Activated CD4-positive, alpha-beta memory T cell treated with anti-CD3 and anti-CD28 coated beads for 36 hours (primary cell): ENCODE results near the gene FMO3. TPM values are rescaled to one million over a fixed set of nuclear protein-coding genes. Genes with fewer than 3 reads are reported as not detected.

Source experiments
- CTCF ChIA-PET: fragments of 350-600 bp; sonication (Branson Sonifier 250); formaldehyde crosslinking; loops from one replicate; lab custom pipeline; 2021; ENCODE audit warnings: antibody characterized with exemption, inconsistent platforms; lab: Charles Lee
- POLR2A ChIA-PET: fragments of 350-600 bp; sonication (Branson Sonifier 250); formaldehyde crosslinking; loops from one replicate; lab custom pipeline; 2021; ENCODE audit warnings: antibody characterized with exemption; lab: Charles Lee
- DNase-seq: peaks from one replicate; pipeline ENCODE4 v3.0.0-alpha.2; 2020
- H3K27ac Mint-ChIP-seq: one replicate; pipeline ENCODE4 v1.8.0; 2021; ENCODE audit warnings: mixed read lengths
- H3K27me3 Mint-ChIP-seq: one replicate; pipeline ENCODE4 v1.8.0; 2021; ENCODE audit warnings: mixed read lengths
- H3K36me3 Mint-ChIP-seq: one replicate; pipeline ENCODE4 v1.8.0; 2021; ENCODE audit warnings: mixed read lengths
- H3K4me1 Mint-ChIP-seq: one replicate; pipeline ENCODE4 v1.8.0; 2021; ENCODE audit warnings: low read depth, mixed read lengths
- H3K4me3 Mint-ChIP-seq: one replicate; pipeline ENCODE4 v1.8.0; 2021; ENCODE audit warnings: mild to moderate bottlenecking, mixed read lengths
- H3K9me3 Mint-ChIP-seq: one replicate; pipeline ENCODE4 v1.8.0; 2021; ENCODE audit warnings: mixed read lengths
- intact Hi-C: fragments of 100-400 bp; cut with micrococcal nuclease; formaldehyde crosslinking; loops from one replicate; pipeline ENCODE4 v1.15.1; 2023
- total RNA-seq, 2 experiments: library from RNA; stranded (reverse); gene quantifications; one replicate each; pipeline ENCODE4 v1.2.3, GENCODE V29; 2021

Gene FMO3
- total RNA-seq: not detected

GRCh38 chr1:171090604-171091003, at the start of gene FMO3:
FMO3 (plus strand) TSS chr1:171090905; CDS start chr1:171092659, 1,754 bp downstream.
- no peak within 1 kb of the TSS for H3K27ac Mint-ChIP-seq
- H3K9me3 Mint-ChIP-seq: no peaks in the 10 kb centered on the region
- H3K4me3 Mint-ChIP-seq: no peak within 1 kb of the TSS
- H3K27me3 Mint-ChIP-seq: no peaks in the 10 kb centered on the region
- ChIA-PET CTCF (no interaction called here), POLR2A (no interaction called here)
- no peaks in the 10 kb centered on the region for H3K36me3 Mint-ChIP-seq
- no peak for DNase-seq
- intact Hi-C loops: no loop called here
- no peaks in the 10 kb centered on the region for H3K4me1 Mint-ChIP-seq

GRCh38 chr1:171048014-171048413, 42.7 kb upstream of the FMO3 start:
- intact Hi-C loops: no loop called here
- POLR2A ChIA-PET: no interaction called here
- H3K27ac Mint-ChIP-seq: no peak overlapping the region
- H3K9me3 Mint-ChIP-seq: peaks cover 29% of the 10 kb centered on the region
- H3K36me3 Mint-ChIP-seq: peaks cover 1% of the 10 kb centered on the region
- no peak overlapping the region for H3K4me3 Mint-ChIP-seq
- CTCF ChIA-PET: no interaction called here
- H3K27me3 Mint-ChIP-seq: peaks cover 10% of the 10 kb centered on the region
- no peak for DNase-seq
- no peaks in the 10 kb centered on the region for H3K4me1 Mint-ChIP-seq

GRCh38 chr1:171052977-171053376, 37.7 kb upstream of the FMO3 start:
- H3K4me1 Mint-ChIP-seq: no peaks in the 10 kb centered on the region
- H3K36me3 Mint-ChIP-seq: peaks cover 1% of the 10 kb centered on the region
- H3K9me3 Mint-ChIP-seq: peaks cover 2% of the 10 kb centered on the region
- POLR2A ChIA-PET: no interaction called here
- intact Hi-C loops: no loop called here
- H3K27ac Mint-ChIP-seq: no peak overlapping the region
- no peak for DNase-seq
- H3K4me3 Mint-ChIP-seq: no peak overlapping the region
- CTCF ChIA-PET: no interaction called here
- peaks cover 11% of the 10 kb centered on the region for H3K27me3 Mint-ChIP-seq

- no peak overlapping the region for H3K27ac Mint-ChIP-seq
Observed at GRCh38 chr1:171055966-171056643, 34.6 kb upstream of the FMO3 start.

GRCh38 chr1:171061425-171062143, 29.1 kb upstream of the FMO3 start:
- H3K4me1 Mint-ChIP-seq: no peaks in the 10 kb centered on the region
- DNase-seq: no peak
- CTCF ChIA-PET: no interaction called here
- no peaks in the 10 kb centered on the region for H3K27me3 Mint-ChIP-seq
- no peak overlapping the region for H3K27ac Mint-ChIP-seq
- no peaks in the 10 kb centered on the region for H3K9me3 Mint-ChIP-seq
- no peaks in the 10 kb centered on the region for H3K36me3 Mint-ChIP-seq
- POLR2A ChIA-PET: no interaction called here
- intact Hi-C loops: no loop called here
- no peak overlapping the region for H3K4me3 Mint-ChIP-seq

More at GRCh38 chr1:171055966-171056643, 34.6 kb upstream of the FMO3 start:
- CTCF ChIA-PET: no interaction called here
- intact Hi-C loops: no loop called here
- POLR2A ChIA-PET: no interaction called here
- no peaks in the 10 kb centered on the region for H3K36me3 Mint-ChIP-seq
- no peak overlapping the region for H3K4me3 Mint-ChIP-seq
- no peak for DNase-seq
- no peaks in the 10 kb centered on the region for H3K4me1 Mint-ChIP-seq
- H3K27me3 Mint-ChIP-seq: peaks cover 6% of the 10 kb centered on the region
- H3K9me3 Mint-ChIP-seq: no peaks in the 10 kb centered on the region

GRCh38 chr1:171062902-171063301, 27.8 kb upstream of the FMO3 start:
- no peaks in the 10 kb centered on the region for H3K9me3 Mint-ChIP-seq
- intact Hi-C loops: no loop called here
- no peaks in the 10 kb centered on the region for H3K27me3 Mint-ChIP-seq
- ChIA-PET POLR2A (no interaction called here), CTCF (no interaction called here)
- H3K4me1 Mint-ChIP-seq: no peaks in the 10 kb centered on the region
- no peak for DNase-seq
- H3K27ac Mint-ChIP-seq: no peak overlapping the region
- no peak overlapping the region for H3K4me3 Mint-ChIP-seq
- no peaks in the 10 kb centered on the region for H3K36me3 Mint-ChIP-seq

GRCh38 chr1:171075041-171075440, 15.7 kb upstream of the FMO3 start:
- intact Hi-C loops: no loop called here
- Mint-ChIP-seq H3K9me3 (no peaks in the 10 kb centered on the region), H3K4me3 (no peak overlapping the region), H3K27ac (no peak overlapping the region), H3K36me3 (no peaks in the 10 kb centered on the region), H3K27me3 (peaks cover 9% of the 10 kb centered on the region), H3K4me1 (no peaks in the 10 kb centered on the region)
- ChIA-PET POLR2A (no interaction called here), CTCF (no interaction called here)
- no peak for DNase-seq

GRCh38 chr1:171081314-171081753, 9.4 kb upstream of the FMO3 start:
- Mint-ChIP-seq H3K27me3 (peaks cover 12% of the 10 kb centered on the region), H3K36me3 (no peaks in the 10 kb centered on the region), H3K4me3 (no peak overlapping the region), H3K27ac (no peak overlapping the region), H3K9me3 (no peaks in the 10 kb centered on the region), H3K4me1 (no peaks in the 10 kb centered on the region)
- ChIA-PET CTCF (interaction anchor here (1.0 to 1.7 kb wide), 3 partner anchors 108 to 232 kb away, joined by 4 to 6 read pairs (median 4); partner anchors contain the start of gene FMO4), POLR2A (no interaction called here)
- DNase-seq: no peak
- intact Hi-C loops: loop anchor here (5.0 kb wide), 1 partner anchor 146 kb away; no protein-coding TSS in a partner anchor

- ChIA-PET POLR2A (no interaction called here), CTCF (interaction anchor here (0.6 to 1.7 kb wide), 4 partner anchors 21 to 232 kb away, joined by 3 to 6 read pairs (median 4); partner anchors contain the start of gene FMO4)
- H3K27ac Mint-ChIP-seq: no peak overlapping the region
- no peak for DNase-seq
- H3K4me1 Mint-ChIP-seq: no peaks in the 10 kb centered on the region
- H3K36me3 Mint-ChIP-seq: no peaks in the 10 kb centered on the region
- H3K9me3 Mint-ChIP-seq: no peaks in the 10 kb centered on the region
- peaks cover 9% of the 10 kb centered on the region for H3K27me3 Mint-ChIP-seq
- H3K4me3 Mint-ChIP-seq: no peak overlapping the region
- intact Hi-C loops: loop anchor here (5.0 kb wide), 1 partner anchor 146 kb away; no protein-coding TSS in a partner anchor
Observed at GRCh38 chr1:171081763-171082201, 8.9 kb upstream of the FMO3 start.

- Mint-ChIP-seq H3K27me3 (peaks cover 9% of the 10 kb centered on the region), H3K36me3 (no peaks in the 10 kb centered on the region), H3K4me3 (no peak overlapping the region), H3K9me3 (no peaks in the 10 kb centered on the region), H3K27ac (no peak overlapping the region), H3K4me1 (no peaks in the 10 kb centered on the region)
- CTCF ChIA-PET: interaction anchor here (0.6 kb wide), 1 partner anchor 22 kb away, joined by 3 read pairs; no protein-coding TSS in a partner anchor
- POLR2A ChIA-PET: no interaction called here
- no peak for DNase-seq
- intact Hi-C loops: loop anchor here (5.0 kb wide), 1 partner anchor 145 kb away; no protein-coding TSS in a partner anchor
Observed at GRCh38 chr1:171082606-171083005, 8.1 kb upstream of the FMO3 start.

- H3K9me3 Mint-ChIP-seq: no peaks in the 10 kb centered on the region
- no peak overlapping the region for H3K4me3 Mint-ChIP-seq
- peaks cover 9% of the 10 kb centered on the region for H3K27me3 Mint-ChIP-seq
- no peak for DNase-seq
- H3K36me3 Mint-ChIP-seq: no peaks in the 10 kb centered on the region
- ChIA-PET POLR2A (no interaction called here), CTCF (no interaction called here)
- no peaks in the 10 kb centered on the region for H3K4me1 Mint-ChIP-seq
- intact Hi-C loops: loop anchor here (5.0 kb wide), 1 partner anchor 144 kb away; no protein-coding TSS in a partner anchor
- no peak overlapping the region for H3K27ac Mint-ChIP-seq
Observed at GRCh38 chr1:171083222-171083621, 7.5 kb upstream of the FMO3 start.

- Mint-ChIP-seq H3K36me3 (no peaks in the 10 kb centered on the region), H3K9me3 (no peaks in the 10 kb centered on the region), H3K4me1 (no peaks in the 10 kb centered on the region), H3K4me3 (no peak overlapping the region), H3K27ac (no peak overlapping the region), H3K27me3 (peaks cover 9% of the 10 kb centered on the region)
- POLR2A ChIA-PET: no interaction called here
- intact Hi-C loops: loop anchor here (5.0 kb wide), 1 partner anchor 143 kb away; no protein-coding TSS in a partner anchor
- DNase-seq: no peak
- CTCF ChIA-PET: no interaction called here
Observed at GRCh38 chr1:171084091-171084490, 6.6 kb upstream of the FMO3 start.
